Activated effector memory CD4-positive, alpha-beta T cell treated with Interleukin-2 at 50 U/mL for 16 hours (primary cell): ENCODE data around the gene FLOT2.
"Not testable (repeated sequence)": the region's sequence is repeated elsewhere in the genome, so short reads cannot be mapped to it uniquely, and the experiment has no call there.

Experiments used
- DNase-seq: peaks from one replicate; pipeline ENCODE4 v3.0.0-alpha.2; 2020

FLOT2 gene

DNA sequence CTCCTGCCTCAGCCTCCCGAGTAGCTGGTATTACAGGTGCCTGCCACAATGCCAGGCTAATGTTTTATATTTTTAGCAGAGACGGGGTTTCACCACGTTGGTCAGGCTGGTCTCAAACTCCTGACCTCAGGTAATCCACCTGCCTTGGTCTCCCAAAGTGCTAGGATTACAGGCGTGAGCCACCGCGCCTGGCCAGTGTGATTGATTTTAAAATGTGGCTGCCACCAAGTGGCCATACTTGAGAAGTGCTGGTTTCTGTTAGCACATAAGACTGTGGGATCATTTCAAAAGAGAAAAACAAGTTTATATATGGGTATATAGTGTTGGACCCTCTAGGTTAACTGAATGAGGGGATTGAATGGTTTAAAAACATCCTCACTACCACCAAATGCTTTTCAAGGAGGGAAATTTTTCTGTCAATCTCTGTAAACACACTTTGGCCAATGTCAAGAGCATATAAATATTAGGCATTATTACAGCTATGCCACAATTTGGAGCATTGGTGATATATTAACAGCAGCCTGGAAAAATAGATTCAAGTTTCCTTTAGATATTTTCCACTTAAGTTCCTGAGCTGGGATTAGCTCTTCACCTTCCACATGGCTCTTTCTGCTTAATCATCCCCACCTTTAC, 18.9 kb upstream of the FLOT2 start:
- no peak for DNase-seq

DNA sequence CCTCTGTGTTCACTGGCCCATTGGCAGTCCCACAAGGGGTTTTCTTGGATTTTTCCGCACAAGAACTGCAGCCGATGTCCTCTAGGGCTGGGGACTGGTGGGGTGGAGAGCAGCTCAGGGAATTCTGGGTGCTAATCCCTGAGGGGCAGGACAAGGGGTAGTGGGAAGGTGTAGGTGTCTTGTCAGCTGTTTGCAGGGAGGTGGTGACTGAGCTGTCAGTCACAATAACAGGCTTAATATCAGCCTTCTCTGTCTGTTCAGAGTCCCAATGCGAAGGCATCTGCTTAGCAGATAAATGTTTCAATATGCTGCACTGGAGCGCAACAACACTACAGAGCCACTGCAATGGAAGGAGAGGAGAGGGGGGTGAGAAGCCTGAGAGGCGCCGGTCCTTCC, 15.4 kb upstream of the FLOT2 start:
- no peak for DNase-seq

DNA sequence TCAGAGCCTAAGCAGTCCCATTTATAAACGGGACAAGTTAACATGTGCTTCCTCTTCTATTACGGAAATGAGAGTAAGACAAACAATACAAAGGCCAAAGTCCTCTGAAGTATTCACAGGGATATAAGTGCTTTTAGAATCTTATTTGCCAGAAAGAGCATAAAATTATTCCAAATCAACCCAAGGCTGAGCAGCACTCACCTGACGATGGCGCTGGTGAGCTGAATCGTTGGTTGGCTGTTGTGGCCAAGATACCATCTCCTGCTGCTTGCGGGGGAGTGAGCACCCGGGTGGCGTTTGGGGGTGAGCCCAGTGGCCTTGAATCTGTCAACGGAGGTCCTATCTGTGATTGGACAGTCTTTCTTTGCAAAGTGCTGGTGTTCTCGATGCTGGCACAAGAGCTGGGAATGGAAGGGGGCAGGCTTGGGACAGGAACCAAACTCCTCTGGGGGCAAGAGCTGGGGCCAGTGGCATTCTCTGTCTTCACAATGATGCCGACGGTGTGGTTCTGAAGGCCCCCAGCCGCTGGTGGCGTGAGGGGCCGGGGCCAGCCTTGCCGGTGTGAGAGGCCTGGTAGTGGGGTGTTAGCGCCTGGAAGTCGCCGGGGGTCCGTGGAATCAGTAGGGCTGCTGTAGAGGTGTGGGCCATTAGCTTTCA, 14.9 kb upstream of the FLOT2 start:
- DNase-seq, result no peak

DNA sequence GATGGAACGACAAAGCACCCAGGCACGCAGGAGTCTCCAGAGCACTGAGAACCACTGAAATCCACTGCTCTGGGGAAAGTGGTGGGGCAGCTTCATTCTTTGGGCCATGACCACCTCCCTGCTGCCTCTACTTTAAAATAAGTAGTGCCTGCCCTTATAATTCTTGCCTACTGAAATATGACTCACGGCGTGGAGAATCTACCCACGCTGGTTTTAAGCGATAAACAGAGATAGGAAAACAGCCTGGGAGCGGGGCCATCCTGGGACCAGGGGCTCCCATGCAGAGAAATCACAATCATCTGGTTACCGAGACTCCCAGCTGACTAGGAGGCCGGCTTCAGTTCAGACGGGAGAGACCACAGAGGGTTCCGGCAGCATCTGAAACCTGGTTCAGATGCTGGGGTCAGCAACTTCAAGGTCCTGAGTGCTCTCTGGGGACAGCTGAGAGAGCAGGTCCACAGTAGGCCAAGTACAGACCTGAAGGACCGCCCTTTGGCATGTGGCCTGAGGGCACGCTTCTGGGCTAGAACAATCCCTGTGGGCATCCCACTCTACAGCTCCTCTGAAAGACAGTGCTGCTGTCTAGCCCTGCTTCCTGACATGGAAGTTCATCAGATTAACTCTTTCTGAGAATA, 14.0 kb upstream of the FLOT2 start:
- no peak for DNase-seq

DNA sequence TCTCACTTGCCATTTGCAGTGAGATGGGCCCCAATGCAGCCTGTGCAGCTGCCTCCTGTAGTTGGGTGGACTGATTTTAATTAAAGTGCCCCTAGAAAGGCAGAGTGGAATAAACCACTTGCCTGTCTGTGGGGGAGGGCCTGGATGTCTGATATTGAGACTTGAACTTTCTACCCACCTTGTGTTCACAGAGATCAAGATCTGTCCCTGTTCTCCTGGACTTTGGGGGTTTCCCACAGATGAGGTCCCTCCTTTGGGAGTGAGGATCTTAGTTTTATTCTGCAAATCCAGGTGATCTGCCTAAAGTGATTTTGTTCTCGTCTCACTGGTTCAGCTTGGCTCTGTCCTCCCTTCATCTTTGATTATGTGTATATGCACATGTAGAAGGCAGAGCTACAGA, 13.0 kb upstream of the FLOT2 start:
- no peak for DNase-seq

DNA sequence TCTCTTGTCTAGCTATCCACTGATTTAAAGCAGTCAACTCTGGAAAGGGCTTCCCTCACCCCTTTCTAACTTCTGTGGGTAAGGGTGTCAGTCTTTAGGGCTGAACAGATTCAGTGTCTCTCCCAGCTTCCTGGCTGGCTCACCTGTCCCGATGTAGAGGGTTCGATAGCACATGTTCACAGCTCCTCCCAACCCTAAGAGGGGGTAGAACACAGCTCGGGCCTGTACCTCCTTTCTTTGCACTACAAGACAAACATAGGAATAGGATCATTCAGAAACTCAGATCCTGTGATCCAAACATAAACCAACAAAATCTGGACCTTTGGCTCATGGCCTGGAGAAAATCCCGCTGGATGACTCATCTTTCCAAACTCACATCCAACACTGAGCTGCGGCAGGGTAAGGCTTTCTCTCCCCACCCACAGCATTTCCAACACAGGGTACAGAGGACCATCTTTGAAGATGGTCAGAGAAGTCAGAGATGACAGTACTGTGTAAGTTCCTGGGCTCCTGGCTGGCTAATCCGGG, 11.2 kb upstream of the FLOT2 start:
- no peak for DNase-seq

DNA sequence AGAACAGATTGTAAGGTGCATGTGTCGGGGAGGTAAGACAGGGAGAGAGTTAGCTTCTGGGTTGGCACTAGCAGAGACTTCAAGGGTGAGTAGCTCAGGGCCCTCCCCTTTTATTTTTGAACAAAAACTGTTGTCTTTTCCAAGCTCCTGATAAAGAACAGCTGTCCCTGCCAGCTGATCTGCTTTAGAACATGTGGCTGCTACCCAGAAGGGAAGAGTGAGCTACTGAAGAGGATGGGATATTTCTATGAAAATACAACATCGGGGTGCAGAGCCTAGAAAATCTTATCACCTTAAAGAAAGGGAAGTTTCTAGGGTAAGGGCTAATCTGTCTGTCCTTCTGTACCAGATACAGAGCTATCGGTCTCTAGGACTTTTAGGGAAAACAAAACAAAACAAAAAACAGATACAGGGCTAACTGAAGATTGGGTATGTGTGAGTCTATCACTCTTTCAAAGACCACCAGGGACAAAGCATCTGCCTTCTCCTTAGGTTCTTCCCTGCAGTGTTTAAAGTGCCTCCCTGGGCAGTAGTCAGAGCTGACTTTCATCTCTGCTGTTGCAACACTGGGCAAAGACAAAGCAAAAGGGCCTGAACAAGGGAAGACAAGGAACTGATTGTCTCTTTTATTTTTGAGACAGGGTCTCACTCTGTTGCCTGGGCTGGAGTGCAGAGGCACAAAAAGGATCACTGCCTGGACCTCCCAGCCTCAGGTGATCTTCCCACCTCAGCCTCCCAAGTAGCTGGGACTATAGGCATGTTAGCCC, 10.4 kb upstream of the FLOT2 start:
- DNase-seq, result no peak

DNA sequence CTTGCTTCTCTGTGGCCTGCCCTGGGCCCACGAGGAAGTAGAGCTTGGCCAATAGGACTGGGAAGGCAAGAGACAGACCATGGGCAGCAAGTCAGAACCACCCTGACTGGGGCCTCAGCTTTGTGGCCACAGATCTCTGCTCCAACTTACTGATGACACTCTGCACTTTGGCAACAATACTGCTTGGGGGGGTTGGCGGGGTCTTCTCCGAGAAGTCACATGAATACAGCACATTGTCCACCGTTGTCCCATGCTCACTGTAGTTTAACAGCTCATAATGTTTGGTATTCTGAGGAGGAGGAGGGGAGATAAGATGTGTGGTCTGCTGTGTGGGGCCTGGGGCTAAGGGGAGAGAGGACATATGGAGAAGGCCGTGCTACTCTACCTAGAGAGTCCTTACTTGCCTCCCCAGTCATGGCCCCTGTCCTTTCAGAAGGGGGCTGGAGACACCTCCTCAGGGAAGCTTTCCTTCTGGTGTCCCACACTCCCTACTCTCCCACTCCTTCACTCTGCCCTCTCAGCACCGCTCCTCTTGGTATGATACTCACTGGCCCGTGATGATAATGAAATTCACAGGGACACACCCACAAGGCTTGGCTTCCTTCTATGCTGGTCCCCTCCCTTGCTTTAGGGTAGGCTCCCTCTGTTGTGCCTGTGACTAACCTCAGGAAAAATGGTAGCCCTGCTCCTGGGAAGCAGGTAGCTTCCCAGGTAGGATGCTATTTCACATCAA, 9.3 kb upstream of the FLOT2 start:
- DNase-seq, result no peak

DNA sequence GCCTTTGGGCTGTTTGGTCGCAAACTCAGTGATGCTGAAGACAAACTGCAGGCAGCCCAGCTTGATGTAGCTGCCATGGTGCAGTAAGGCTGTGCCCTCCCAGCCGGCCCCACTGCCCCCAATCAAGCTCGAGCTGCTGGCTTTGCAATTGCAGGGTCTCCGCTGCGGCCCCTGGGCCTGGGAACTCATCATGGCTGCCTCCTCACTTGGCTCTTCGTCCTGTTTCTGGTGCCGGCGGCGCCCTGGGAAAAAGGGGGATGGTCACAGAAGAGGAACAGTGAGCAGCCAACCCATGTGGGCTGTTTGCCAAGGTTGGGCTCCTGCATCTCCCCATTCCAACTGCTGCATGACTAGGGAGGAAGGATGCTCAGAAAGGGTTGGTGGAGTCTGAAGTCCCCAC, 8.7 kb upstream of the FLOT2 start:
- DNase-seq, result no peak

DNA sequence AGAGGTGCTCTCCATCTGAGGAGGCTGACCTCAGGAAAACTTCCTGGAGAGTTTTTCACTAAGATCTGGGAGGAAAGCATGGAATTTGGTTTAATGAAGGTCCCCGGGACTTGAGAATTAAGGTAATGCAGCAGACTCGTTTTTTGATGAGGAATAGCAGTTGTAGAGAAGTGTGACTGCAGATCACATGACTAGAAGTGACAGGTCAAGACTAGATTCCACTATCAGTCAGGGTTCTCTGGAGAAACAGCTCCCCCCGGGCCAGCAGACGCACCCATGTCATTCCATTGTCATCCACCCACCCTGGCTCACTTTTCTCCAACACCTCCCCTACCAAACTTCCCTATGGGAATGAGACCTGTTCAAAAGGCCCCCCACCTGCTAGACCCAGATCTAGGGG, 7.3 kb upstream of the FLOT2 start:
- no peak for DNase-seq

DNA sequence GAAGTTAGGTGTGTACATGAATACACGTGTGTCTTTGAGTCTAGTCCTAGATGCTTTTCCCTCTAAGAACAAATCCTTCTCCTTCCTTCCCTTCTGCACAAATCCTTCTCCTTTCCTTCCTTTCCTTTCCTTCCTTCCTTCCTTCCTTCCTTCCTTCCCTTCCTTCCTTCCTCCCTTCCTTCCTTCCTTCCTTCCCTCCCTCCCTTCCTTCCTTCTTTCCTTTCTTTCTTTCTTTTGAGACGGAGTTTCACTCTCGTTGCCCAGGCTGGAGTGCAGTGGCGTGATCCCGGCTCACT, 6.0 kb upstream of the FLOT2 start:
- not testable (repeated sequence) for DNase-seq

DNA sequence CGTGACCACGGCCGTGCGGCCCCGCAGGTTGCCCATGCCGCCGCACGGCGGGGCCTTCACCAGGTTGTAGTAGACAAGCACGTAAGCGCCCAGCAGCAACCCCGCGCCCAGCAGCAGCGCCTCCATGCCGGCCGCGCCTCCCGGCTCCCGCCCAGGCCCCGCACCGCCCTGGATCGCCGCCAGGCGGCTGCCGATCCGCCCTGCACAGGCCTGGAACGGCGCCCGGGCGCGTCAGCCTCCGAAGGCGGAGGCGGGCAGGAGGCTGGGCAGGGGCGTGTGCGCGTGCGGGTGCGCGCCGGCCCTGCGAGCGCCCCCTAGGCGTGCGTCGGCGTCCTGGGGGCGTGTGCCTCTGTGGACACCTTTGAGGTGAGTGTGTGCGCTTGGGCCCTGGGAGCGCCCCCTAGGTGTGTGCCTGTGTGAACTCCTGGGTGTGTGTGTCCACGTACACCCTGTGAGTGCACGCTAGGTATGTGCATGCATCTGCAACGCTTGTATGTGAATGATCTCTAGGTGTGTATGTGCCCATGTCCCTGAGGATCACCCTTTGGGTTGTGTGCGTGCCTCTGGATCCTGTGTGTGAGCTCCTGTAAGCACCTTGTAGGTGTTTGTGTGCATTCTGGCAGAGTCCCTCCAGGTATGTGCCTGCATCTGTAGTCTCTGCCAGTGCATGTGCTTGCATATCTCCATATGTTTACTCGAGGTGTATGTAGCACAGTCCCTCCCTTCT, 5.4 kb upstream of the FLOT2 start, which contains the start of gene DHRS13:
TSS of gene DHRS13 (minus strand) at position 261 of the 727 bp plus-strand sequence. CDS start at position 126, 135 bp downstream.
- peak; percentile 93 for DNase-seq

DNA sequence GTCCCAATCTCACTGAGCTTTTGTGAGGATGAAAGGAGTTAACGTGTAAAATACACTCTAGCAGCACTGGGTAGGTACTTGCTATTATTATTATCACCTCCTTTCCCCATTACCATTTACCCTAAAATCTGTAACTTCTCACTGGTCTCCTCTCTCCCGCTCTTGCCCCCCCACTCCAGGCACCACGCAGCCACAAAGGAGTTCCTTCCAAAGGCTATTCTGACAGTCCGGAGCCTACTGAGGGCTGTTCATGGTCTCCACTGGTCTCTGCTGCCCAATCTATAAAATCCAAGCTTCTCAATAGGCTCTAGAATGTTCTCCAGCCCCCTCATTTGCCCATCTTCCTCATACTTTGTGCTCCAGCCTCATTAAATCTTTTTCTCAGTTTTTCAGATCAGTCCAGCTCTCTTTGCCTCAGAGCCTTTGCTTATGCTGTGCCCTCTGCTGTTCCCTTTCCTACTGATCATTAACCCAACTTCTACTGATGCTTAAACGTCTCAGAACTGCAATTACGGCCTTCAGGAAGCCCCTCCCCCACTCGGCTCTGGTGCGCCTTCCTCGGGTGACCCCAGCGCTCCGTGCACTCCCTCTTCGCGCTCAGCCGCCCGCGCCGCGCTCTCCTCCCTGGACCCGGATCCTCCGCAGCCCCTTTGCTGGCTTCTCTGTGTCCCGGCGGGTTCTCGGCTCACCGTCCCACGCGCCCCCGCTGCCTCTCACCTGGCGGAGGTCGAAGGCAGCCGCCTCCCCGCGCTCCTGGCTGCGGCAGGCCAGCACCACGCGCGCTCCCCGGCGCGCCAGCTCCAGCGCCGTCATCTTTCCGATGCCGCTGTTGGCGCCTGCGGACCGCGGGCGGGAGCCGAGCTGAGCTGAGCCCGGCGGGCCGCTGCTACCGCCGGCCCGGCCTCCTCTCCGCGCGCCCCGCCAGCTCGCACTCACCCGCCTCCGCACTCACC, 4.6 kb upstream of the FLOT2 start:
- DNase-seq, result no peak

DNA sequence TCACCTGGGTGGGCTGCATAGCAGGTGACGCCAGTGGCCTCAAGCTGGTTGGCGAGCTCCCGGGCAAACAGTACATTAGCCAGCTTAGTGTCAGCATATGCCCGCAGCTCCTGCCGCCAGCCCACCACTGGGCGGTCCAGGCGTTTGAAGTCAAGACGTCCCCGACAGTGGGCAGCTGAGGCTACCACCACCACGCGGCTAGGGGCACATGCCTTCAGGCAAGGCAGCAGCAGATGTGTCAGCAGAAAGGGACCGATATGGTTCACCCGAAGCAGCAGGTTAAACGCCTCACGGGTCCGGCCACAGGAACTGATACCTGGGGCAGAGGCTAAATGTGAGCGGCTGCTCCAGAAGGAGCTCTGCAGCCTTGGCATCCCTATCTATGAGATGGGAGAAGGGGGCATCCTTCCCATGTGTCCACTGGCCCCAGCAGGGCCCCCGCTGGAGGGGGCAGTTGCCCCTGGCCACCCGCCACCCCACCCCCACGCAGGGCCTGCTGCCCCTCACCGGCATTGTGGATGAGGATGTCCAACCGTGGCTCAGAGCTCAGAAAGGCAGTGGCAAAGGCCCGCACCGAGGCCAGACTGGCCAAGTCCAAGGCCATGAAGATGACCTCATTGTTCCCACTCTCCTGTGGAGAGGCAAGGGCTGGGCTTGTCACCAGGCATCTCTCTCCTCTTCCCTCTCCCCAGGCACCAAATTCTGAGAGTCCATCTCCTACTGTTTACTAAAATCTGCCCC, 3.6 kb upstream of the FLOT2 start:
- no peak for DNase-seq

DNA sequence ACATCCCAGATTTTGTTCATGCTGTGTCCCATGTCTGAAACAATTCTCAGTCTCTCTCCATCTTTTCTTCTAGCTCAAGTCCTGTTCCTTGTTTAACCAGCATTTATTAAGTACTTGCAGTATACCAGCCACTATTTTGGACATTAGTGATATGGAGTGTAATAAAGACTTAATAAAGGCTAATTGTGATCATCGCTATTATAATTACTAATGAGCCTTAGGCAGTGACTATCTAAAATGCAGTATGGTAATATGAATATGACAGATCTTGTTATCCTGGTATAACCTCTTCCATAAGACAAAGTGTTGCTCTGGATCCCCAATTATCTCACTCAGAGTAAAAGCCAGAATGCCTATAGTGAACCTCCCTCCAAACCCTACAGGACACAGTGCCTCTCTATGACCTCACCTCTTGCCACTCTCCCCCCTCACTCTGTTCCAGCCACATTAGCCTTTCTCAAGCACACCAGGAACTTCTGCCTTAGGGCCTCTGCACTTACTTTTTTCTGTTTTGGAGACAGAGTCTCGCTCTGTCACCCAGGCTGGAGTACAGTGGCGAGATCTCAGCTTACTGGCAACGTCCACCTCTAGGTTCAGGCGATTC, 1.8 kb upstream of the FLOT2 start:
- no peak for DNase-seq

DNA sequence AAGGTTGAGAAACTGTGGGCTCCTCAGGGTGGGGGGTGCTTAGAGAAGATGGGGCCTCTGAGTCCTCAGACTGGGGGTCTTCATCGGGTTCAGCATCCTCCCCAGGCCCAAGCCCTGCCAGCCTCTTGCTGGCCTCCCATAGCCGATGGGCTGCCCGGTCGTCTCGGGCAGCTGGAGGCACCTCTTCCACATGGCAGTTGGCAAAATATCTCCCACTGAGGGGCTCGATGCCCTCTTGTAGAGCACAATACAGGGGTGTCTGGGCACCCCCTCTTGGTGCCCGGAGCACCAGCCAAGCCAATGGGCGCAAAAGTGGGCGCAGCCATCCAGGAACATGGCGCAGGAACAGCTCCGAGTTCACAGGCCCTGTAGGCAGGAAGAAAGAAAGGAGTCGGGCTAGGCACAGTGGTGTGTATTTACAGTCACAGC, 1.0 kb upstream of the FLOT2 start:
- DNase-seq, result no peak

DNA sequence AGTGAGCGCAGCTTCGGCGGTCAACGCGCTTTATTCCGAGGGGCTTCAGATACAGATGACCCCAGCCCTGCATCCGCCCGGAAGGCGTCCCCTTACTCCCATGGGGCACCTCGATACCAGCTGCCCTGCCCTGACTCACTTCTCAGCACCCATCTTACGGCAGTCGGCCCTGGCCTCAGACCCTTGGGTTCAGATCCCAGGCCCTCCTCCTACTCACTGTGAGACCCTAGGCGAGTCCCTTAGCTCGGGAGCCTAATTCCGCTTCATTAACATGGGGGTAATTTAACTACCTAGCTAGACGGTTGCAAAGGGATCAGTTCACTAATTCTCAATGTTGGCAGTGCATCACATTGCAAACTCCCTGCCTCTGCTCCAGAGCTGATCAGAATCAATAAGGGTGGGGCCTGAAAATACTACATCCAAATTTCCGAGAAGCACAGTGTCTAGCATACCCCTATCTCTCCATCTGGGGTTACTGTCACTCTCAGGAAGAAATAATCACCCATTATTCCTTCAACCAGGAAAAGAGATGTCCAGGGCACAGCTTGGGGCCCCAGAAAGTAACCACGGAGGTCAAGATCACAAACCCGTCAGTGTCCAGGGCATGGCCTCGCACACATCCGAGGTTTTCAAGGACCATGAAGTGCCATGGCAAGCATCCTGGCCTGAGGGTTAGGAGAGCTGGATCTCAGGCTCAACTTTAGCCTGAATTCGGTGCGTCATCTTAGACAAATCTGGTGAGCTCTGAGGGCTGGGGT, 415 bp upstream of the FLOT2 start:
- no peak for DNase-seq

DNA sequence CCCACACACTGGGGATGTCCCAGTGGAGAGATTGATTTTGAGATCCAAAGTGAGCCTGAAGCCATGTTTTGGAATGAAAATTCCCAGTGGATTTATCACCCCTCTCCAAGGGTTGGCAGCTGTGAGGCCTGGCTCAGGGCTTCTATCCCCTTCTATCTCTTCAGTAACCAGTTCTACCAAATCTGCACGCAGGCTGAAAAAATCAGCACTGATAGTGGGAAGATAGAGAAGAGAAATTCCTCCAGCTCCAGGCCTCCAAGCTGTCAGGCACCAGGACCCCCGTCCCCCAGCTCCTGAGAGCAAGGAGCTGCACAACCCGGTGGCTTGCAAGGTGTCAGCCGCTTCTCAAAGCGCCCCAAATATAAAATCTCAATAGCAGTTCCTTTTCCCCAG, 1.0 kb downstream of the FLOT2 start:
- DNase-seq, result no peak
